ENCODE data around the gene CST9L.

DNA sequence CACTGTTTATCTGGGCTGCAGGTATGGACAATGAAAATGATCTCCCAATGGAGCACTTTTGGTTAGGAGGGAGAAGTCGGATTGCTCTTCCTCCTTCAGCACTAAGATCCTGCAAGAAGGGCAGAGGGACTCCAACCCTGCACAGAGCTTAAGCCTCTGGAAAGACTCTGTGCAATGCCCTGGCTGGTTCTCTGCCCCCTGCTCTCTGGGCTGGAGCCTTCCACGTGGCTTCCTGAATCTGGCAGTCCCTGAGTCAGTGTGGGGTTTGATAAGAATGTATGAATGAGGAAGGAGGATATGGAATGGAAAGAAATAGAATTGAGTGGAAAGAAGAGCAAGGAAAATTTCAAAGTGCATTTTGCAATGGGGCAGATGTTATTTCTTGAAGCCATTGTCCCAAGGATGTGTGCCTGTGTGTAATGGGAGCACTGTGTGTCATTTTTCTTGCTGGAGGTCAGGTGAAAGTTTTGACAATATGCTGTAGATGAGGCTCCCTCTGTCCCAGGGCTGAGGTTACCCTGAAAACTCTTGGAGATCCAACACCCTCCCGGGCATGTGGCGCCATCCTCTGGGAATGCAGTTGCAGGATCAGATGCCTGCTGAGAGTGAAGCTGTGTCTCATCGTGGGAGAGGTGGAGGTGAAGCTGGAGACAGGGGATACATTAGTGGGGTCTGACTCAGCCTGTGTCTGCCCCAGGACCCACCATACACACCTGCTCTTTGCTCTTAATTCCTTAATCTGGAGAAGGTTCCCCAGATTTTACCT lies 16.3 kb upstream of the CST9L start:
- TF ChIP-seq GATA2 (IDR thresholded peaks at IDR 0.05; ENCODE audit: low read depth, low read length) (no peak), GATA3 (IDR thresholded peaks at IDR 0.05; ENCODE audit: low read depth, low read length) (no peak)
